CMK (cell line): Measurements from ENCODE around the gene DLX5.
A peak's percentile ranks its signal among the peaks of the same experiment; 100 is the strongest.
"Not testable (repeated sequence)": the region's sequence is repeated elsewhere in the genome, so short reads cannot be mapped to it uniquely, and the experiment has no call there.

Experiments
- DNase-seq: peaks from one replicate; pipeline ENCODE4 v3.0.0-alpha.2; 2010; ENCODE audit warnings: low read depth

DLX5 gene

DNA sequence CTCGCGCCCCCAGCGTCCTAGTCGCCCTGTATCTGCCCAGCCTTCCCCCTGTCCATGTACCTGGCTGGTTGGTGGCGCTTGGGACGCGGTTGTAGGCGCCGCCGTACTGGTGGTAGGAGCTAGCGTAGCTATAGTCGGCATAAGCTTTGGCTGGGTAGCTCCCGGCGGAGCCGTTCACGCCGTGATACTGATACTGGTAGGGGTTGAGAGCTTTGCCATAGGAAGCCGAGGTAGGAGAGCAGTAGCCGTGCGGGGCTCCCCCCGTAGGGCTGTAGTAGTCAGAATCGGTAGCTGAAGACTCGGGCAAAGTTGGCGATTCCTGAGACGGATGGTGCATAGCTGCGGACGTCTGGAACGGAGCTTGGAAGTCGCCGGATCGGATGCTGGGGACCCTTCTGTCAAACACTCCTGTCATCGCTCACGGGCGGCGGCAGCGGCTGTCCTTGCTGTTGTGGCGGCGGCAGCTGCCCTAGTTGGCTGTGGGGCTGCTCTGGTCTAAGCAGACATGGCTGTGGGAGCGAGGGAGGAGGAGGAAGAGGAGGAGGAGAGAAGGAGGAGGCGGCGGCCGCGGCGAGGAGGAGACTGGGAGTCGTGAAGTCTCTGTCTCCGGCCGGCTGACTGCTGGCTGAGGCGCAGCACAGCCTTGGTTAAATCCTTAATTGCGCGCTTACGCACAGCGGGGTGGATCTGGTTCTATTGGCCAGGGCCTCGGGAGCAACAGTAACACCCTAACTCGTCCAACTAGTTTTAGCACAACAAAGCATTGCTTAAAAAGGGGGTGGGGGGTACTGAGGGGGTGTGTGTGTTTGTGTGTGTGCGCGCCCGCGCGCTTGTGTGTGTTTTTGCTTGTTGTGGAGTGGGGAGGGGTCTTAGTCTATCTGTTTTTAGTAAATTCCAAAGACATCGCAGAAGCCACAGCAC lies at the start of gene DLX5:
TSS of gene DLX5 (minus strand) at position 623 of the 921 bp plus-strand sequence. CDS start at position 415, 208 bp downstream.
- no peak for DNase-seq

DNA sequence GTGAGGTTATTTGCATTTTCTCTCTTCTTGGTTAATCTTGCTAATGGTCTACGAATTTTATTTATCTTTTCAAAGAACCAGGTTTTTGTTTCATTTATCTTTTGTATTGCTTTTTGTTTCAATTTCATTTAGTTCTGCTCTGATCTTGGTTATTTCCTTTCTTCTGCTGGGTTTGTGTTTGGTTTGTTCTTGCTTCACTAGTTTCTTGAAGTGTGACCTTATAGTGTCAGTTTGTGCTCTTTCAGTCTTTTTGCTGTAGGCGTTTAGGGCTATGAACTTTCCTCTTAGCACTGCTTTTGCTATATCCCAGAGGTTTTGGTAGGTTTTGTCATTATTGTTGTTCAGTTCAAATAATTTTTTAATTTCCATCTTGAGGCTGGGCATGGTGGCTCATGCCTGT lies 47.4 kb upstream of the DLX5 start:
- not testable (repeated sequence) for DNase-seq

DNA sequence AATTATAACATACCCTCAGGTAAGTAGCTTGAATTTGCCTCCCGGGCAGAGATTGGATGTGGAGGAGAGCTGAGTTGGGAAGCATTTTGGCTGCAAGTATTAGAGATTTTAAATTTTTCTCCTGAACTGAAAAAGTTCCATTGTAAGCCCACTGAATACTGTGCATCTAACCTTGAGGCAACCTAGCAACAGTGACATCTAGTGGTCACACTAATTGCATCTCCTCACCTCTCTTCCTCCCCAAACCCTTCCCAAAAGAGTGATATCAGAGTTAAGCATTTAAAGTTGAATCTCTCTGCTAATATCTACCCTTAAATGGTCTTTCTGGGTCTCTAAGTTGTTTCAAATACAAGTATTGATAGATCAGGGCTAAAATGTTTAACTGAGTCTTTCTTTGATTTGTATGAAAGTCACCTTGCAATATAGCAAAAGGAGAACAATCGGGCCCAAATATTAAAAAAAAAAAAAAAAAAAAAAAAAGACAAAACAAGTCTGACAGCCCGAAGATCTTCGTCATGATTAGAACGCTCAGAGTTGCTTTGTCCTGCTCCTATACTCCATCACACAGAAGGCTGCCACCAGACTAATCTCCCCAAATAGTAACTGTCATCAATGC lies 40.4 kb upstream of the DLX5 start:
- DNase-seq, result peak; percentile 4

DNA sequence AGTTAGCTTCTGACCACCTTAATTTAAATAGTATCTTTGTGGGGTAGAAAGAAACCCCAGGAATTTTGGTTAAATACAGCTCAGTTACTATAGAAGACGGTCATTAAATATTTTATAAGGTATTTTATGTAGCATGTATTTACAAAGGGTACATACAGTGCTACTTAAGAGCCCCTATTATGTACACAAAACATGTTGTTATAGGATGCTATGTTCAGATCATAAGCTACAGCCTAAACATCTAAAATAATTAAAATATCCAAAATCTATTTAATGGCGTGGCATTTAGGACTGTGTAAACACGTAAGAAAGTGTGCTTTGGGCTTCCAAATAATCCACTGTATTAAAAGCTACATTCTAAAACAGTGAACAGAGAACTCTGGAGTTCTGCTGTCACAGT lies 39.4 kb upstream of the DLX5 start:
- DNase-seq, result no peak

DNA sequence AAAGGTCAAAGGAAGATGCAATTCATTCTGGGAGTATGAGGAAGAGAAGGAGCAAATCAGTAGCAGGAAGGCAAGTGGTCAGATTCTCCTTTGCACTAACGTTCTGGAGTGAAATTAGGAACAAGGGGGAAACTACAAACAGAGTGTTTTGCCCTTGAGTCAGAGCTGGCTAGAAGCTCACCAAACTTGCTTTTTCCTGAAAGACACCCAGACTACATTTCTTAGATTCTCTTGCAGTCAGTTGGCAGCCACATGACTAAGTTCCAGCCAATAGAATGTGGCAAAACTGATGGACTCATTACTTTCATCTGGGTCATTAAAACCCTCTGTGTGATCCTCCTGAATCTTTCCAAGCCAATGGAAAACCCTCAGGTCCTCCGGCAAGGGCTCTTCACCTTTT lies 18.6 kb upstream of the DLX5 start:
- DNase-seq, result no peak

DNA sequence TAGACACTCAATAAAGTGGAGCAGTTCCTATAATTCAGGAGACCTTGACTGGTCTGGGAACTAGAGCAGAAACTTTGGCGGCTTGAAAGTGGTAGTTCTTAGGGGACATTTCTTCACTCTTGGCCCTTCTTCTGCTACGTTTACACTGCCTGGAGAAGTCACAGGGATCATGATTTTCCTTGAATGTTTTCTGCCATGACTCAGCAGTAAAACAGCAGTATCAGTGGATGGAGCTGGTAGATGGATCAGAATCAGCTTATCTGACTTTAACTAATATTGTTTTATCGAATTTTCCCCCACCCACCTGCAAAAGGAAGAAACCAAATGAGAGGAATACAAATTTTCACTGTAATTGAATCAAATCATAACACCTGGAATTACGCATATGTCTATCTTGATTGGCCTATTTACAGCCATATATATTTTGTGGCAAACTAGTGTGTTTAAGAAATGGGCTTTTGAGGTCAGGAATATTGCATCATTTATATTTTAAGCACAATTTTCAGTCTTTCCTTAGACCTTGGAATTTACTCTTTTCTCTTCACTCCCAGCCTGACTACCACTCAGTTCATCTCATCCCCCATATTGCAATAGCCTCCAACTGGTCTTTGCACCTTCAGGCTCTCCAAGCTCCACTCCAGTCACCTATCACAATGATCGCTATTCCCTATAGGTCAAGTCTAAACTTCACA lies 14.9 kb upstream of the DLX5 start:
- no peak for DNase-seq

DNA sequence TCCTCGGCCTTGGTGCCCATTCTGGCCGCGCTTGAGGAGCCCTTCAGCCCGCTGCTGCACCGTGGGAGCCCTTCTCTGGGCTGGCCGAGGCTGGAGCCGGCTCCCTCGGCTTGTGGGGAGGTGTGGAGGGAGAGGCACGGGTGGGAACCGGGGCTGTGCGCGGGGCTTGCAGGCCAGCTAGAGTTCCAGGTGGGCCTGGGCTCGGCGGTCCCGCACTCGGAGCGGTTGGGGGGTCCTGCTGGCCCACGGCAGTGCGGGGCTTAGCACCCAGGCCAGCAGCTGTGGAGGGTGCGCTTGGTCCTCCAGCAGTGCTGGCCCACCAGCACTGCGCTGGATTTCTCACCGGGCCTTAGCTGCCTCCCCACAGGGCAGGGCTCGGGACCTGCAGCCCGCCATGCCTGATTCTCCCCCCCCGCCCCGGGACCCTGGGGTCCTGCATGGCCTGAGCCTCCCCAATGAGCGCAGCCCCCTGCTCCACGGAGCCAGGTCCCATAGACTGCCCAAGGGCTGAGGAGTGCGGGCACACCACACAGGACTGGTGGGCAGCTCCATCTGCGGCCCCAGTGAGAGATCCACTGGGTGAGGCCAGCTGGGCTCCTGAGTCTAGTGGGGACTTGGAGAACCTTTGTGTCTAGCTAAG lies 9.7 kb upstream of the DLX5 start:
- not testable (repeated sequence) for DNase-seq

DNA sequence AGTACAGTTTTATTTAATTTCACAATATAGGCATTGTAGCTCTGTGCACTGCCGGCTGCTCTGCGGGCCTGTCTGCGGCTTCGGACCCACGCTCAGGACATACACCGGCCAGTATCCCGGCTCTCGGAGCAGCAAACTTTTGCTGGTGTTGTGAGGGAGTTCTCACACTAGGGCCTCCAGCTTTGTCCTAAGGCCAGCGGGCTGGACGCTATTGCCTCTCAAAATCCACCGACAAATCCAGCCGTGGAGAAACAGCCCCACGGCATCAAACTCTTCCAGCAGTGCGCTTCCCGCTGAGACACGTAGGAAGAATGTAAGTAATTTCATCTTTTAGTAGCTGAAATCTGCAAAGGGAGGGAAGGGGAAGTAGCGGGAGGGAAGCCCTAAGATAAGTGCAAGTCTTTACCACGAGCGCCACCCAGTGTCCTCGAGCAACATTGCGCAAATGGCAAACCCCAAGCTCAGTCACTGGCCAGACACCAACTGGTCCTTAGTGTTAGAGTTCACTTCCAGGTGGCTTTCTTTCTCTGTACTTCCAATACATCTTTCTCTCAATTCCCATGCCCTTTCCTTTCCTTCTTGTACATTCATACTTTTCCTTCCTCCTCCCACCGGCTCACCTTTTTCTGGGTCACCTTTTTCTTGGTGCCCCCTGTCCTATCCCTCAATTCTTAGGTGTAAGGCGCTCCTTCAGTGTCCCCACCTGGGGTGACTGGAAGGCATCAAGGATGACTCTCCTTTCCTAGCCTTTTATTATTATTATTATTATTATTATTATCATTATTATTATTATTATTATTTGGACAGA lies 3.0 kb upstream of the DLX5 start:
- peak; percentile 43 for DNase-seq

DNA sequence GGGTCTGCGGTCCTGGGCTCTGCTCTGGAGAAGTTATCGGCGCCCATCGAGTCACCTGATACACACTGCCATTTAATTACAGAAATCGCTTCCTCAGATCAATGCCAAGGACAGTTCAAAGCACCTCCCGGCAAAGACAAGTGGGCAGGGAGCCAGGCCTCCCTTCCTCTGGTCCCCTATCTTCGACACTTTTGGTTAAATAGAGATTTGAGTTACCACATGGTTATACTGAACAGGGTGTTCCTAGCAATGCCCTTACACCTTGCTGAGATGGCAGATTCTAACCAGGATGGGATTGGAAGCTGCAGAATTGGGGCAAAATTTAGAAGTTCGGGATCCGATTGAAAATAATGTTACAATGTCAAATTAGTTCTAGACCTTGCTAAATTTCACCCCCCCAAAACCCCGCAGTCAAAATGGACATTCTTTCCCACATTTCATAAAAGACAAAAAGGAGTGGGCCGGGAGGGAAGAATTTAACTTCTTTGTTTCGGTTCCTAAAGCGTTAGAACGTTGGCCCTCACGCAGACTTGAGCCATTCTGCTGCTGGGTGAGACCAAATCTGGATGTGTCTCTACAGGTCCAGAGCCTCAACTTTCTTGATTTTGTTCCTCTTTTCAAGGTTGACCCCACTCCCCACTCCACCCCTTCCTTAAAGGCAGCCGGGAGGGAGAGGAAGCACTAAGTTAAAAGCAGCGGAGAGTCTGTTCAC lies 2.2 kb upstream of the DLX5 start:
- no peak for DNase-seq

DNA sequence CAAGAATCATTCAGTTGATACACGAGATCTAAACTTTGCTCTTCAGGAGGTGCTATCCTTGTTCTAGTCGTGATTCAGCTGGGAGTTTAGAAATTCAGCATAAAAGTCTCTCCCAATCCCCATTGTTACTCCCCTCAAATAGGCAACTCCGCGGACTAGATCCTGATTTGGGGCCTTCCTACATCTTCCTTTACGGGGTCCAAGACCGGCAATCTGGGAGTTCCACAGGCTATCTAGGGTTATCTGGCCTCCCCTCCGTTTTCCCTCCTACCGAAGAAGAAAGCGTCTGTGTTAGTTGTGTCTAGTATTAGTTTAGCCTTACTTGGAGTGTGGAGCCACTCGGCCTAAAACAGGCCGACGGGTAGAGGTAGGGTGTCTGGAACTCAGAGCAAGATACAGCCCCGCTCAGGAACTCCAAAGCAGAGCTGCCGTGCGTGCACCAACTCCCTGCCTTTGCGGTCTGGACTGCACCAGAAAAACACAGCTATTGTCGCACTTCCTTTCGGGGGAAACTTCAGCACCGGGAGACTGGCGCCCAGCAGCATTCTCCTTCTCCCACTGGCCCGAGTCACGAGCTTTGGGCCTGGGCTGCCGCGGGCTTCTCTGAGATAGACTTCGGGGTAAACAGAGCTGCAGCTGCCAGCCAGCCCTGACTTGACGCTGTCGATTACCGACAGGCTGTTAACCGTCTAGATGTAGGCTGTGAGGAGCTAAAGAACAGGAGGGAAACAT lies 1.5 kb upstream of the DLX5 start:
- no peak for DNase-seq

DNA sequence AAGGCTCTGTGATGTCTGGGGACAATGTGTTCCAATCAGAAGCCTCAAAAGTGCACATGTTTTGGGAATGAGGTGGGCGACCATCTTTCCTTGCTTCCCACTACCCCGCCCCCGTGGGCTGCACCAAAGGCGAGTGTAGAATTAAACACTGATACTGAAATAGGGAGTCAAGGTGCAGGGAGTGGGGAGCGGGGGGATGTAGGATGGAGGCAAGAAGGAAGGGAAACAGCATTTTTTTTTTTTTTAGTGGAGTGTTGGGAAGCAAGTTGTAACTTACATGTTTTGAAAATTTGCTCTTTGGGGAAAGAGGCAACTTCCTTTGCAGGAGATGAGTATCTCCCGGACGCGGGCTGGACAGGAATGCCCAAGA lies 484 bp upstream of the DLX5 start:
- DNase-seq, result no peak

DNA sequence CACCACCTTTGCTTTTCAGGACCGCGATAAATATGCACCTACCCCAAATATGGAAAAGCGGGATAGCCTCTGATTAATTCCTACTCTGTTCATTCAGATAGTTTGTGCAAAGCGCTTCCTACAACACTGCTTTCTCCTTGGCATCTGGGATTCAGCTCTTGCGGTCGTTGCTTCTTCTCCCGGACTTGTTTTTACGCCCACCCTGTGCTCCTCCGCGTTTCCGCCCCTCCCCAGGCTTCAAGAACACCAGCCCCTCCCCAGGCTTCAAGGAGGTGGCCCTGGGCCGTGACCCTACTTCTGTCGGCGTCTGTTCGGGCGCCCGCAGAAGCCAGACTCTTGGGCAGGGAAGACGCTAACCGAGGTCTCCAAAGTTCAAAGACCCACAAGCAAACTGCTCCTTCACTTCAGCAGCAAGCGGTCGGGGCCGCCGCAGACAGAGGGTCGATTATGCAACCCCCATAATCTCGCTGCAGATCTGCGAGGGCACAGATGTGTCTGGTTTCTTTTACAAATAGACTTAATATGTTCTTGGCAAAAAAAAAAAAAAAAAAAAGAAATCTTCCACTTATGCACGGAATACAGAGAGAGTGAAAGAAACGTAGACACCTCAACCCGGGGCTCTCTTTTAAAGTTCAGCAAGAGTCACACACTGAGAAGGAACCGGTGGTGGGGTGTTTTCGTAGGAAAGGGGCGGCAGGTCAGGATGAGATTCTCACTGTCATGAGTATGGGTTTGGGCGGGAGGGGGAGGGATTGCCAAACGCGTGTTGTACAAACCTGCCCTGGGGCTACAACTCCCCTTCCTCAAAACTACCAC lies 1.9 kb downstream of the DLX5 start:
- DNase-seq, result no peak

DNA sequence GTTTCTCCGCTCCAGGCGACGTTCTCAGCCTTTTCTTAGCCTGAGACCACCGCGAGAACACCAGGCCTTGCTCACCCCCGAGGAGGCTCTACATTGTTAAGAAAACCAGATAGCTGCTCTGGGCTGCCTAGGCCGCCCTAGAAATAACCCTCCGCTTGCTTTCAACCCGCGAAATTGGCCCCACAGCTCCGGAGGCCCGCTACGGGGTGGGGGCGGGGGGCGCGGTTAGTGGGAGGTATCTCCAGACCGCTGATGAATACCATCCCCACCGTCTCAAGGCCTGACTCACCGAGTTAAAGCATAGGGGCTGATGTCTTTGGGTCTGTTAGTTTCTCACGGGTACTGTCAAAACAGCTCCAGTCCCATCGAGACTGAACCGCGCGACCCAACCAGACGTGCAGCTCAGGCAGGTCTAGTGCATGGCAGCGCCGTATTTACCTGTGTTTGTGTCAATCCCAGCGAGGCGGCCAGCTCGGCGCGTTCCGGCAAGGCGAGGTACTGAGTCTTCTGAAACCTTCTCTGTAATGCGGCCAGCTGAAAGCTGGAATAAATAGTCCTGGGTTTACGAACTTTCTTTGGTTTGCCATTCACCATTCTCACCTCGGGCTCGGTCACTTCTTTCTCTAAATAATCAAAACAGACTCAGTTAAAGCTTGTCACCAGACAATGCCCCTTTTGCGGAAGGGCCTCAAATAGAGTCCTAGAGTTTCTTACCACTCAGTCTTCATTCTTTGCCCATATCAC lies 2.7 kb downstream of the DLX5 start:
- DNase-seq, result no peak

DNA sequence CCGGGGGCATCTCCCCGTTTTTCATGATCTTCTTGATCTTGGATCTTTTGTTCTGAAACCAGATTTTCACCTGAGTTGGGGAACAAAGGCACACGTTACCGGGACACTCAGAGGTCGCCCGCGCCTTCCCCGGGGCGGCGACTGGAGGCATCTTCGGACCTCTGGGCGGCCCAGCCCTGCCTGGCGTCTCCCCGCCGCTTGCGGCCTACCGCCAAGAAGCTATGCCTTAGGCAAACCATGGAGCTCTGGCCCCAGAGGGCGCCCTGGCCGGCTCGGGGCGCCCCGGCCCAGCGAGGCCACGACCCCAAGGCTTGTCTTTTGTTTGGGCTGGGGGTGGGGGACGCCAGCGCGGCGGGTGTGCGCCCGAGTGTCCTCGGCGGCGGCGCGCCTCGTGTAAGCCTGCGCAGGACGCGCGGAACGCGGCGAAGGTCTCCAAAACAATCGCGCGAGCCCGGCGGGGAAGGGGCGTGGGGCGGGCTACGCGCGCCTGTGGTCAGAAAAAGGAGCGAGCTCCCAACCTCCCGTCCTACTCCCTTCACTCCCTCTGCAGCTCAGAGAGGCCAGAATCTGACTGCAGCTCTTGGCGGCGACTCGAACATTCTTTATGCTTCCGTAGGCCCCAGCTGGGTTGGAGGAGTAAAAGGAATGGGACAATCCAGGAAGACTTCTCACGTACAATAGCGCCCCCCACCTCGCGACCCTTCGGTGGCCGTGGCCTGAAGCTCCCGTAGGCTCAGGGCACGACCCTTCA lies 3.5 kb downstream of the DLX5 start:
- no peak for DNase-seq

DNA sequence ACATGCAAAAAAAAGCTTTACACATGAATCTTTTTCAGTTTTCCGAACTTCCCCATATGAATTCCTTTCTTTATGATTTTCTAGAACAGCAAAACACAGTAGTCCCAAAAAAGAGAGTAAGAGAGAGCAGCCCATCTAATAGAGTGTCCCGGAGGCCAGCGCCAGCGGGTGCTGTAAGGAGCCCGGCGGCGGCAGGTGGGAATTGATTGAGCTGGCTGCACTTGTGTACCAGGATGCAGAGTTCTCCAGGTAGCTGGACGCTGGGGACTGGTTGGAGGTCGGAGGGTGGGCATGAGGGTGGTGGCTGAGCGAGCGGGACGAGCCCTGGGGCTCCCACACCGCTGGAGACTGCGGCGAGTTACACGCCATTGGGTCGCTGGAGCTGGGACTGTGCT lies 4.0 kb downstream of the DLX5 start:
- DNase-seq, result no peak

DNA sequence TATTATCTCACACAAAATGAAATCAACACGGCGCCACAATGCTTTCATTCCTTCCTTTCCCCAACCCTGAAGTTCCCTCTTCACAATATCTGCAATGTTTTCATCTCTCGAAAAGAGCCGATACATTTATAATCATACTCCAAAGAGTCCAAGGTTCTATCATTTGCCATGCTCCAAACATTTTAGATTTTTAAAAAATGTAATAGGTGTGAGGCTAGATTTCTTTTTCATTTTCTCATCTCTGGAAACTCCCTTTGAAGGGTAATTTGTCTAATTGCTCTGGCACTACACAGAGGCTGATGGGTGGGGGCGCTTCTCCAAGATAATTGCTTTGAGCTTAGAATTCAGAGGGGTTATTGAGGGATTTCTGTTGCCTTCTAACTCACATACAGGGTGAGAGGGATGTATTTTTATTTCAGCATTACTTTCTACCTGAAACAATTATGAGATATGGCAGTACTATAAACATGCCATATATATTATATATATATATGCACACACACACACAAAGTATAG lies 4.9 kb downstream of the DLX5 start:
- no peak for DNase-seq

DNA sequence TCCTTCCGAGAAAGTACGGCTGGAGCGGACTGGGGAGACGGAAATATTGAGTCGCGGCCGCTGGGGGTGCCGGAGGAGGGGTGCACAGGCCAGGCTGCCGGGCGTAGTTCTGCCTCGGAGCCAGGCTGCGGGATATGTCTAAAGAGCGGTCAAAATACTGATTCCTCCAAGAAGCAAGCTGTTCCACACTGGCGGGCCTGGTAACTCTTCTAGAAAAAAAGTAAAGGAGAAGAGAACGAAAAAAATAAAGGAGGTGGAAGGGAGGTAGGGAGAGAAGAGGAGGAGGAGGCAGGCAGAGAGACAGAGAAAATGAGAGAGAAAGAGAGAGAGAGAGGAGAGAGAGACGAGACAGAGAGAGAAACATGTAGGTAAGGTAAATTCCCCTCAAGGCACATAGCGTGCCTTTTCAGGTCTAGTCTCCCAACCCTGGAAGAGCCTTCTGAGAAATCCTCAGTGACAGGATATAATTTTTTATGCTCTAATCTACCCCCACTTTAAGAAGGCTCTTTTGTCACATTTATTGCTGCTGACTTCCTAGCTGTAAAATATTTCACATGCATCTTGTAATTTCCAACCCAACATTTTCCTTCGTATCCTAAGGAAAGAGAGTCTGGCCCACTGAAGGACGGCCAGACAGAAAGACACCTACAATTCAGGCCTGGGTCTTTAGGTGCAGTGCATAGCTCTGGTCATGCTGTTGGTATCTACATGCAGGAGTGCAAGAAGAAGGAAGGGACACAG lies 5.7 kb downstream of the DLX5 start:
- DNase-seq, result no peak
